Peyer's patch (tissue), 4 donors: Measurements from ENCODE around the gene C1orf216.

Experiments
- CTCF ChIP-seq, 6 experiments: fragments of 450-650 bp in 4 of 6; fragments of 200-600 bp in 2 of 6; sonication (generic) in 1 of 6; IDR thresholded peaks; one replicate each; pipeline ENCODE4 v1.5.1; 2017 to 2019; ENCODE audit warnings: antibody characterized with exemption in 6 of 6, mild to moderate bottlenecking in 3 of 6, moderate library complexity in 1 of 6
- POLR2A ChIP-seq, 2 donors: fragments of 450-650 bp; IDR thresholded peaks; one replicate each; pipeline ENCODE4 v1.5.1; 2017; ENCODE audit warnings: antibody characterized with exemption in 2 of 2, mild to moderate bottlenecking in 2 of 2, moderate library complexity in 2 of 2

- TF ChIP-seq POLR2A (IDR thresholded peaks at IDR 0.05) = no peak
- TF ChIP-seq CTCF (IDR thresholded peaks at IDR 0.05) = no peak
Measured at GRCh38 chr1:35717911-35718476, 690 bp downstream of the C1orf216 start.
